K562 (cell line): ENCODE data around the gene ZNRF1. TPM values are rescaled to one million over a fixed set of nuclear protein-coding genes. Genes with fewer than 3 reads are reported as not detected.
A peak's percentile ranks its signal among the peaks of the same experiment; 100 is the strongest.

Source experiments
- ARHGAP35 ChIP-seq: fragments of 450-650 bp; IDR thresholded peaks from 2 replicates; pipeline ENCODE4 v1.6.1; 2018; ENCODE audit not compliant: partially characterized antibody
- CCNT2 ChIP-seq: IDR thresholded peaks from 2 replicates; pipeline ENCODE4 v1.6.1; 2011; ENCODE audit warnings: borderline replicate concordance, low read depth, mild to moderate bottlenecking, moderate library complexity, mixed read lengths, low read length; ENCODE audit not compliant: insufficient read length; ENCODE audit errors: extremely low read depth
- E2F3 ChIP-seq: fragments of 250-450 bp; sonication (Bioruptor Pico); IDR thresholded peaks from 2 replicates; pipeline ENCODE4 v1.4.0; 2020; ENCODE audit warnings: mild to moderate bottlenecking
- KAT7 ChIP-seq: sonication (generic); formaldehyde crosslinking; IDR thresholded peaks from 2 replicates; pipeline ENCODE4 v1.8.0; 2022; ENCODE audit warnings: missing genetic modification reagents, mild to moderate bottlenecking, borderline replicate concordance
- MEF2A ChIP-seq: IDR thresholded peaks from 2 replicates; pipeline ENCODE4 v1.6.1; 2011; ENCODE audit warnings: low read depth, mild to moderate bottlenecking, low read length, moderate library complexity; ENCODE audit not compliant: control insufficient read depth
- MYC ChIP-seq, 2 experiments: fragments of 250-450 bp in 1 of 2; sonication (Bioruptor Pico) in 1 of 2; IDR thresholded peaks; 2 replicates each; pipeline versions ENCODE4 v1.5.1 to v1.6.1; 2012 to 2021; ENCODE audit warnings: low read depth in 2 of 2, borderline replicate concordance in 1 of 2, improper control_type of control experiment in 1 of 2, low read length in 1 of 2, mild to moderate bottlenecking in 1 of 2, moderate library complexity in 1 of 2
- NFE2 ChIP-seq: IDR thresholded peaks from 2 replicates; pipeline ENCODE4 v1.6.1; 2014; ENCODE audit warnings: antibody characterized with exemption, low read depth
- POLR3G ChIP-seq: IDR thresholded peaks from 2 replicates; pipeline ENCODE4 v1.6.1; 2011; ENCODE audit not compliant: insufficient read length, insufficient replicate concordance; ENCODE audit errors: extremely low read depth
- POU5F1 ChIP-seq: fragments of 150-350 bp; IDR thresholded peaks from 2 replicates; pipeline ENCODE4 v1.6.1; 2014; ENCODE audit warnings: borderline replicate concordance, low read length, low read depth, mild to moderate bottlenecking; ENCODE audit not compliant: partially characterized antibody
- SMARCC2 ChIP-seq: fragments of 450-650 bp; IDR thresholded peaks from 2 replicates; pipeline ENCODE4 v1.6.1; 2017; ENCODE audit warnings: antibody characterized with exemption, moderate library complexity, mild to moderate bottlenecking, low read depth
- SMARCE1 ChIP-seq: fragments of 450-650 bp; IDR thresholded peaks from 2 replicates; pipeline ENCODE4 v1.7.1; 2016; ENCODE audit warnings: mild to moderate bottlenecking
- TSC22D4 ChIP-seq: fragments of 450-650 bp; IDR thresholded peaks from 2 replicates; pipeline ENCODE4 v1.6.1; 2016; ENCODE audit warnings: missing genetic modification characterization, missing biosample characterization, control low read depth
- ZNF121 ChIP-seq: sonication (generic); formaldehyde crosslinking; conservative IDR thresholded peaks from 2 replicates; pipeline ENCODE4 v1.8.0; 2022; ENCODE audit warnings: missing genetic modification reagents
- ZNF184 ChIP-seq: sonication (generic); formaldehyde crosslinking; IDR thresholded peaks from 2 replicates; pipeline ENCODE4 v1.5.0; 2020; ENCODE audit warnings: missing genetic modification reagents
- ZNF274 ChIP-seq: IDR thresholded peaks from 2 replicates; pipeline ENCODE4 v1.6.1; 2011; ENCODE audit warnings: low read depth, mild to moderate bottlenecking, low read length, moderate library complexity, borderline replicate concordance
- ZNF282 ChIP-seq: sonication (generic); formaldehyde crosslinking; IDR thresholded peaks from 2 replicates; pipeline ENCODE4 v1.8.1; 2023; ENCODE audit warnings: missing genetic modification reagents
- ZNF311 ChIP-seq: fragments of 250-450 bp; sonication (Bioruptor Pico); IDR thresholded peaks from 2 replicates; pipeline ENCODE4 v1.4.0; 2020; ENCODE audit warnings: mild to moderate bottlenecking, moderate library complexity
- ZNF41 ChIP-seq: fragments of 250-450 bp; sonication (Bioruptor Pico); conservative IDR thresholded peaks from 2 replicates; pipeline ENCODE4 v1.4.0; 2020; ENCODE audit warnings: mild to moderate bottlenecking
- ZNF668 ChIP-seq: fragments of 250-450 bp; sonication (Bioruptor Pico); IDR thresholded peaks from 2 replicates; pipeline ENCODE4 v1.8.0; 2022; ENCODE audit warnings: mild to moderate bottlenecking, inconsistent platforms
- polyA plus RNA-seq, 8 experiments: library from polyadenylated mRNA; depleted of rRNA in 4 of 8; stranded (reverse) in 5 of 8; unstranded in 3 of 8; fragments of >200 nt; fragmentation: Nextera tagmentation in 2 of 8; fragmentation: Illumina TruSeq in 1 of 8; extraction: Ambion mirVana in 2 of 8; extraction: Trizol in 1 of 8; gene quantifications; 2 replicates each; pipeline versions ENCODE4 v1.2.1 to v1.2.3, GENCODE V29; 2011 to 2014; ENCODE audit warnings: inconsistent platforms in 1 of 8, missing spikeins in 1 of 8
- total RNA-seq, 7 experiments: library from RNA; depleted of rRNA in 6 of 7; stranded (reverse); fragments of >200 nt in 6 of 7; fragmentation: Illumina TruSeq in 2 of 7; extraction: Trizol in 2 of 7; gene quantifications; 2 replicates each; pipeline versions ENCODE4 v1.2.1 to v1.2.3, GENCODE V29; 2011 to 2021; ENCODE audit warnings: low replicate concordance in 1 of 7
- TF ChIP-seq, protein P1 (sequence below): IDR thresholded peaks from 2 replicates; pipeline ENCODE4 v1.6.1; 2011; ENCODE audit not compliant: insufficient read length; ENCODE audit errors: extremely low read depth
- TF ChIP-seq, protein P2 (sequence below): fragments of 250-450 bp; sonication (Bioruptor Pico); IDR thresholded peaks from 2 replicates; pipeline ENCODE4 v1.4.0; 2020
- TF ChIP-seq, protein P3 (sequence below): fragments of 250-450 bp; sonication (Bioruptor Pico); IDR thresholded peaks from 2 replicates; pipeline ENCODE4 v1.4.0; 2020

ZNRF1 gene
- total and polyA plus RNA-seq, 9 of the 15 experiments (the other 6 are each of a cell fraction or from before 2014, with no cell fraction given) = 9.5 to 37.7 (median 20.0) TPM

- TF ChIP-seq MYC (IDR thresholded peaks at IDR 0.05; ENCODE audit: low read depth, low read length) = no peak
- TF ChIP-seq MYC (CRISPR knock-in tag; IDR thresholded peaks at IDR 0.05; ENCODE audit: borderline replicate concordance, low read depth) = no peak
- TF ChIP-seq ZNF274 = no peak
- no peak for TF ChIP-seq POLR3G
- TF ChIP-seq ZNF121 (CRISPR knock-in tag) = no peak
- TF ChIP-seq ZNF282 (CRISPR knock-in tag) = no peak
- TF ChIP-seq E2F3 (CRISPR knock-in tag) = peak; percentile 39; the same call in 1 of the 2 replicates
- no peak for TF ChIP-seq POU5F1
- no peak for TF ChIP-seq ZNF668 (CRISPR knock-in tag)
- TF ChIP-seq ARHGAP35 = no peak
- TF ChIP-seq ZNF184 (CRISPR knock-in tag) = no peak
- no peak for TF ChIP-seq TSC22D4
- TF ChIP-seq SMARCE1 = no peak
- no peak for TF ChIP-seq NFE2
- no peak for TF ChIP-seq KAT7
- peak; percentile 78 for TF ChIP-seq ZNF311 (CRISPR knock-in tag)
- TF ChIP-seq, protein P1, sequence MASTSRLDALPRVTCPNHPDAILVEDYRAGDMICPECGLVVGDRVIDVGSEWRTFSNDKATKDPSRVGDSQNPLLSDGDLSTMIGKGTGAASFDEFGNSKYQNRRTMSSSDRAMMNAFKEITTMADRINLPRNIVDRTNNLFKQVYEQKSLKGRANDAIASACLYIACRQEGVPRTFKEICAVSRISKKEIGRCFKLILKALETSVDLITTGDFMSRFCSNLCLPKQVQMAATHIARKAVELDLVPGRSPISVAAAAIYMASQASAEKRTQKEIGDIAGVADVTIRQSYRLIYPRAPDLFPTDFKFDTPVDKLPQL = no peak
- TF ChIP-seq, protein P2, sequence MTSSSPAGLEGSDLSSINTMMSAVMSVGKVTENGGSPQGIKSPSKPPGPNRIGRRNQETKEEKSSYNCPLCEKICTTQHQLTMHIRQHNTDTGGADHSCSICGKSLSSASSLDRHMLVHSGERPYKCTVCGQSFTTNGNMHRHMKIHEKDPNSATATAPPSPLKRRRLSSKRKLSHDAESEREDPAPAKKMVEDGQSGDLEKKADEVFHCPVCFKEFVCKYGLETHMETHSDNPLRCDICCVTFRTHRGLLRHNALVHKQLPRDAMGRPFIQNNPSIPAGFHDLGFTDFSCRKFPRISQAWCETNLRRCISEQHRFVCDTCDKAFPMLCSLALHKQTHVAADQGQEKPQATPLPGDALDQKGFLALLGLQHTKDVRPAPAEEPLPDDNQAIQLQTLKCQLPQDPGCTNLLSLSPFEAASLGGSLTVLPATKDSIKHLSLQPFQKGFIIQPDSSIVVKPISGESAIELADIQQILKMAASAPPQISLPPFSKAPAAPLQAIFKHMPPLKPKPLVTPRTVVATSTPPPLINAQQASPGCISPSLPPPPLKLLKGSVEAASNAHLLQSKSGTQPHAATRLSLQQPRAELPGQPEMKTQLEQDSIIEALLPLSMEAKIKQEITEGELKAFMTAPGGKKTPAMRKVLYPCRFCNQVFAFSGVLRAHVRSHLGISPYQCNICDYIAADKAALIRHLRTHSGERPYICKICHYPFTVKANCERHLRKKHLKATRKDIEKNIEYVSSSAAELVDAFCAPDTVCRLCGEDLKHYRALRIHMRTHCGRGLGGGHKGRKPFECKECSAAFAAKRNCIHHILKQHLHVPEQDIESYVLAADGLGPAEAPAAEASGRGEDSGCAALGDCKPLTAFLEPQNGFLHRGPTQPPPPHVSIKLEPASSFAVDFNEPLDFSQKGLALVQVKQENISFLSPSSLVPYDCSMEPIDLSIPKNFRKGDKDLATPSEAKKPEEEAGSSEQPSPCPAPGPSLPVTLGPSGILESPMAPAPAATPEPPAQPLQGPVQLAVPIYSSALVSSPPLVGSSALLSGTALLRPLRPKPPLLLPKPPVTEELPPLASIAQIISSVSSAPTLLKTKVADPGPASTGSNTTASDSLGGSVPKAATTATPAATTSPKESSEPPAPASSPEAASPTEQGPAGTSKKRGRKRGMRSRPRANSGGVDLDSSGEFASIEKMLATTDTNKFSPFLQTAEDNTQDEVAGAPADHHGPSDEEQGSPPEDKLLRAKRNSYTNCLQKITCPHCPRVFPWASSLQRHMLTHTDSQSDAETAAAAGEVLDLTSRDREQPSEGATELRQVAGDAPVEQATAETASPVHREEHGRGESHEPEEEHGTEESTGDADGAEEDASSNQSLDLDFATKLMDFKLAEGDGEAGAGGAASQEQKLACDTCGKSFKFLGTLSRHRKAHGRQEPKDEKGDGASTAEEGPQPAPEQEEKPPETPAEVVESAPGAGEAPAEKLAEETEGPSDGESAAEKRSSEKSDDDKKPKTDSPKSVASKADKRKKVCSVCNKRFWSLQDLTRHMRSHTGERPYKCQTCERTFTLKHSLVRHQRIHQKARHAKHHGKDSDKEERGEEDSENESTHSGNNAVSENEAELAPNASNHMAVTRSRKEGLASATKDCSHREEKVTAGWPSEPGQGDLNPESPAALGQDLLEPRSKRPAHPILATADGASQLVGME = 0 out of 2 replicates have a peak, but pooled peaks have one; percentile 54
- TF ChIP-seq MEF2A = no peak
- TF ChIP-seq ZNF41 (CRISPR knock-in tag) = 0 out of 2 replicates have a peak, but pooled peaks have one; percentile 45
- no peak for TF ChIP-seq SMARCC2
- TF ChIP-seq CCNT2 = no peak
- TF ChIP-seq, protein P3, sequence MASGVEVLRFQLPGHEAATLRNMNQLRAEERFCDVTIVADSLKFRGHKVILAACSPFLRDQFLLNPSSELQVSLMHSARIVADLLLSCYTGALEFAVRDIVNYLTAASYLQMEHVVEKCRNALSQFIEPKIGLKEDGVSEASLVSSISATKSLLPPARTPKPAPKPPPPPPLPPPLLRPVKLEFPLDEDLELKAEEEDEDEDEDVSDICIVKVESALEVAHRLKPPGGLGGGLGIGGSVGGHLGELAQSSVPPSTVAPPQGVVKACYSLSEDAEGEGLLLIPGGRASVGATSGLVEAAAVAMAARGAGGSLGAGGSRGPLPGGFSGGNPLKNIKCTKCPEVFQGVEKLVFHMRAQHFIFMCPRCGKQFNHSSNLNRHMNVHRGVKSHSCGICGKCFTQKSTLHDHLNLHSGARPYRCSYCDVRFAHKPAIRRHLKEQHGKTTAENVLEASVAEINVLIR (CRISPR knock-in tag) = 0 out of 2 replicates have a peak, but pooled peaks have one; percentile 7
Measured at GRCh38 chr16:75066861-75067447, 68.1 kb downstream of the ZNRF1 start (continued).
